GM04503 (cell line): ENCODE measurements around the gene OCEL1.

ENCODE experiments used
- DNase-seq: peaks from one replicate; pipeline ENCODE4 v3.0.0-alpha.2; 2012; ENCODE audit warnings: low read depth

The OCEL1 gene

GRCh38 chr19:17240062-17240752, 14.2 kb downstream of the OCEL1 start:
- DNase-seq, result no peak

- no peak for DNase-seq
Measured at GRCh38 chr19:17240826-17241399, 14.9 kb downstream of the OCEL1 start.

GRCh38 chr19:17242431-17243208, 16.6 kb downstream of the OCEL1 start:
- DNase-seq, result no peak

- no peak for DNase-seq
Measured at GRCh38 chr19:17243211-17243829, 17.3 kb downstream of the OCEL1 start.

DNA sequence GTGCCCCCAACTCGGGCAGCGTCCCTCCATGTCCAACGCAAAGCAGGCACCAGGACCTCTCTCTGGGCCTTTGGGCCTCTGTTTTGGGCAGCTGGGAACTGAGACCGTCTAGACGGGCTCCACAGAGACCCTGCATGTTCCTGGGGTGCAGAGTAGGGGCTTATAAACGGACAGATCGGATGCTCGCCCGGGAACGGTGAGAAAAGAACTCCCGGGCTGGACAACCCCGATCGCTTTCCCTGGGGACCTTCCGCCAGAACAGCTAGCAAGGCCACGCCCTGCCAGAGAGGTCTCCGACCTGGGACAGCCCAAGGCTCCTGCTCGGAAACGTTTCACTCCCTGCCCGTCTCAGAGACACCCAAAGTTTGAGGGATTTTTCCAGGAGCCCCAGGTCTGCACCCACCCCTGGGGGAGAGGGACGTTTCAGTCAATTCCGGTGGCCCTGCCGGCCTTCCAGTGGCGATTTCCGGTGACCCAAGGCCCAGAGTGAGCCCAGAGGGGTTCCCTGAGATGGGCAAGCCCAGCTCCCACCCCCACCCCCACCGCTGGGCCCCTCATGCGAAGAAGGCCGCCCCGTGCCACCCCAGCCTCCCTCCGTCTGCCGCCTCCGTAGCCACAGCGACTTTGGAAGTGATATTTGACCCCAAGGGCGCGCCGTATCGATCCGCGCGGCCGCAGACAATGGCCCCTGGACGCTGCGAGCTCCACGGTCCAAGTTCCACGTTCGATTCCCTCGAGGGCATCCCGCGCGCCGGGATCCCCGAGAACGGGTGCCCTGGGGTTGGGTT, 18.0 kb downstream of the OCEL1 start:
- no peak for DNase-seq

- DNase-seq, result no peak
Measured at GRCh38 chr19:17244618-17245534, 18.9 kb downstream of the OCEL1 start.

DNA sequence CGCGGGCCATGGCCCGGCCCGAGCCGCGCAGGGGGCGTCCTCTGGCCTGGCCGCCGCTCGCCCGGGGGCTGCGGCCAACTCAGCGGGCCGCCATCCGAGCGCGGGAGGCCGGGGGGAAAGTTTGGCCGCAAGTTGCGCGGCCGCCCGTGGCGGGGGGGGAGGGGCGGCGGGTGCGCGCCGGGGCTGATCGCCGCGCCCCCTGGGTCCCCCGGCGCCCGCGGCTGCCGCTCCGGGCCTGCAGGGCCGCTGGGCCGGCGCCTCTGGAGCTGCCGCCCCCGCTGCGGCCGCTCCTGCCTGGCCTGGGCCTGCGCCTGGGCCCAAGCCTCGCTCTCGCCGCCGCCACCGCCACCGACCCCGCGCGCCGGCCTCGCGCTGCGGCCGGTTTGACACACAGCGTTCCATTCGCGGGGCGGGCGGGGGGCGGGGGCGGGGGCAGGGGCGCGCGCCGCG, 19.5 kb downstream of the OCEL1 start, which contains the start of gene NR2F6:
NR2F6 (minus strand) TSS at position 385 of the 450 bp plus-strand sequence. CDS start 699 bp downstream, outside the sequence.
- no peak for DNase-seq

- DNase-seq, result no peak
Measured at GRCh38 chr19:17246681-17247425, 20.8 kb downstream of the OCEL1 start.

DNA sequence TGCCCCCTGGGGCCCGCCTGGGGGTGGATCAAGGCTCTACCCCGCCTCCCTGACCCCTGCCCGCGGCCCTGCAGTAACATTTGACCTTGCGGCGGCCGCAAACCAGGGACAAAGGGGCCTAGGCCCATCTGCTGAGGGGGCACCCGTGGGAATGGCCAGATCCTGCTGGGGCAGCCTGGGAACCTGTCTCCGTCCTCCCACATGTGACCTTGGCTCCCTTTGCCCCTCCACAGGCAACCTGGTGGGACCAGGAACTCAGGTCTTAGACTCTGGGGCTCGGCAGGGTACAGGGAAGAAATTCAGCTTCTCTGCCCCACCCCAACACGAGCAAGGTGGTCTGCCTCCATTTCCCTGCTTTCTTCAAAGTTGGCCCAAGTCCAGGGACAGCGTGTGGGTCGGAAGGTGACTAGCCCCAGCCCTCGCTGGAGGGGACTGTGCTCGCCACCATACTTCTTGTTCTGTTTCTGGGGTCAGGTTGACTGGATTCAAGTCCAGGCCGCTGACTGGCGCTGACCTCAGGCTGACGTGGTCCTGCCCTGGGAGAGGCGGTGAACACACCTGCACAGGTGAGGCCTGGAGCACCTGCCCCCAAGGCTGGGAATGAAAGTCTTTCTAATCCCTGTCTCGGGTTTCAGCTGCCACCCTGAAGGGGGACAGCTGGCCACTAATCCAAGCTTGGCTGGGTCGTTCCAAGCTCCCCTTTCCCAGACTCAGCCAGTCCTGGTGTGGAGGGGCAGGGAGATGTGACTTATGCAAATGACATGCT, 22.2 kb downstream of the OCEL1 start:
- no peak for DNase-seq

DNA sequence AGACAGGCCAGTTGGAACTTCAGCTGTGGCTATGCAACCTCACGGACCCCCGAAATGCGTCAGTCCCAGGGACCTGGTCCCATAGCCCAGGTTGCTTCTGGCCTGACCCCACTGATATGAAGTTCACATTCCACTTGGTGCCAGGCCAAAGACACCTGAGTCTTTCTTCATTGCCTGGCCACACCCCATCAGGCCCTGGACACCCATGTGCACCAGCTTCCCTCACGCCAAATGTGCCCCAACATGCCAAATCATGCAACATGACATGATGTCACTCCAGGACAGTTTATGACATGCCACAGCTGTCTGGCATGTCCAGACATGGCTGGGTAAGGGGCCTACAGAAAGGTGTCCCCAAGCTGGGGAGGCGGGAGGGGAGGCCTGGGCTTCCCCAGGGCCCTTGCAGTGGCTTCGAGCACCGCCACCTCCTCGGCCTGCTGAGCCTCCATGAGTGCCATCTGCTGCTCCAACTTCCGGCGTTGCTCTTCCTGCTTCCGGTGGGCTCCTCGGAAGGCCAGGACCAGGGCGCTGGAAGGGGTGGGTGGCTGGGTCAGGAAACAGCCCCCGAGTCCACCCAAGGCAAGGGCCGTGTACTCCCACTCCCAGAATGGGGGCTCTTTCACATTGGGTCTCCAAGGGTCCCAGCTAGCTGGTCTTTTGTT, 24.0 kb downstream of the OCEL1 start:
- DNase-seq, result no peak

DNA sequence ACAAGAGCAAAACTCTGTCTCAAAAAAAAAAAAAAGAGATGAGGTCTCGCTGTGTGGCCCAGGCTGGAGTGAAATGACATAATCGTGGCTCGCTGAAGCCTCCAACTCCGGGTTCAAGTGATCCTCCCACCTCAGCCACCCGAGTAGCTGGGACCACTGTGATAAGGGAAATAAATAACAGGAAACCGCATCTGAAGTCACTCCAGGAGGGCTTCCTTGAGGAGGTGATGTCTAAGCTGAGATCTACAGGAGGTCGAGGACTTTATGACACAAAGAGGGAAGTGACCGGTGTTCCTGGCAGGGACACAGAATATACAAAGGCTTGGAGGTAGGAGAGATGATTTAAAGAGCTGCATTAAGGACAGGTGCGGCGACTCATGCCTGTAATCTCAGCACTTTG, 28.6 kb downstream of the OCEL1 start:
- no peak for DNase-seq

GRCh38 chr19:17255150-17255621, 29.2 kb downstream of the OCEL1 start:
- DNase-seq, result no peak

- DNase-seq, result no peak
Measured at GRCh38 chr19:17256130-17256529, 30.1 kb downstream of the OCEL1 start.

GRCh38 chr19:17259118-17259780, 33.2 kb downstream of the OCEL1 start:
- no peak for DNase-seq

DNA sequence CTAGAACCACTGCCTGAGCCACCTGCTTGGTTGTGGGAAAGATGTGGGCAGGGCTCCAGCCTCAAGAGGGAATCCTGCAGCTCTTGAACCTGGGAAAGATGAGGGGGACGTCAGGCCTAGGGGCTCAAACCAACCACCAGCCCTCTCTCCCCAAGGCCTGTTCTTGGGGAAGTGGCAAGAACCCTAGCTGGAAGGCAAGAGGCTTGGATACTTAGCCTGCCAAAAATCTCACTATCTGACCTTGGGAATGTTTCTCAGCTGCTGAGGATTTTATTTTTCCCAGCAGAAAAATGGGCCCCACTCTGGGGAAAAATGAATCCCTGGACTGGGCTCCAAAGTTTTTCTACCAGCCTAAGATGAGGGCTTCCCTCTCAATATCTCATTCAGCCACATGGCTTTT, 33.9 kb downstream of the OCEL1 start:
- no peak for DNase-seq

- DNase-seq, result no peak
Measured at GRCh38 chr19:17260842-17261325, 34.9 kb downstream of the OCEL1 start.

DNA sequence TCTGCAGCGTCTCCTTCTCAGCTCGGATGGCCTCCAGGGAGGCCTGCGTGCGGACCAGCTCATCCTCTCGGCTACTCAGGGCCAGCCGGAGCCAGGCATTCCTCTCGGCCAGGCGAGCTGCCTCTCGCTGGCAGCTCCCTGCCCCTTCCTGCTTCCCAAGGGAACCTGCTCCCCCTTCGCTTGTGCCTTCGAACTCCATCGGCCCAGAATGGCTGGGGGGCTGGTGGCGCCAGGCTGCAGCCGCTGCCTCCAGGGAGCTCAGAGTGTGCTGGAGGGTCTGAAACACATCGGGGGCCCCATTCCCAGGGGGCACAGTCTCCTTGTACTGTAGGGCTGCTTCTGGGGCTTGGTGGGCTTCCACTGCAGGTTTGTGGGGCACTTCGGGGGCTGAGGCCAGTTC, 36.5 kb downstream of the OCEL1 start:
- DNase-seq, result no peak
